PC-9 (cell line): ENCODE results near the gene TMTC2. TPM values are rescaled to one million over a fixed set of nuclear protein-coding genes. Genes with fewer than 3 reads are reported as not detected.

Experiments used
- BruUV-seq: library from RNA; stranded (reverse); fragments of 400-500 nt; replicated peaks from 2 replicates; lab custom pipeline; 2021; lab: Mats Ljungman, UMichigan
- CTCF ChIA-PET: fragments of 300-600 bp; sonication (Branson Sonifier 250); formaldehyde crosslinking; loops from one replicate; lab custom pipeline; 2022; ENCODE audit warnings: antibody characterized with exemption; lab: Charles Lee
- POLR2A ChIA-PET: fragments of 300-600 bp; sonication (Branson Sonifier 250); formaldehyde crosslinking; loops from one replicate; lab custom pipeline; 2022; ENCODE audit warnings: antibody characterized with exemption; ENCODE audit not compliant: unreplicated experiment; lab: Charles Lee
- DNase-seq, 2 experiments: peaks; one replicate each; pipeline versions ENCODE4 v3.0.0 to v3.0.0-alpha.2; 2015 to 2022; ENCODE audit warnings: mixed read lengths in 1 of 2
- H2AFZ ChIP-seq: fragments of 200-600 bp; sonication (generic); 2 replicates; pipeline ENCODE4 v1.8.1; 2017; ENCODE audit warnings: antibody characterized with exemption
- H3F3A ChIP-seq: fragments of 200-600 bp; sonication (generic); 2 replicates; pipeline ENCODE4 v1.8.1; 2017; ENCODE audit warnings: antibody characterized with exemption, mild to moderate bottlenecking, low read depth; ENCODE audit not compliant: insufficient read depth
- H3K27ac ChIP-seq: fragments of 200-600 bp; sonication (generic); 2 replicates; pipeline ENCODE4 v1.6.1; 2016; ENCODE audit warnings: mixed run types
- H3K27me3 ChIP-seq: fragments of 200-600 bp; sonication (generic); 2 replicates; pipeline ENCODE4 v1.6.1; 2016; ENCODE audit warnings: low read depth, mixed run types; ENCODE audit not compliant: insufficient read depth
- H3K36me3 ChIP-seq: fragments of 200-600 bp; sonication (generic); 2 replicates; pipeline ENCODE4 v1.6.1; 2016; ENCODE audit warnings: low read depth, mixed run types
- H3K4me1 ChIP-seq: fragments of 200-600 bp; sonication (generic); replicated peaks from 2 replicates; pipeline ENCODE4 v1.6.1; 2016; ENCODE audit warnings: mixed run types; ENCODE audit not compliant: insufficient read depth
- H3K4me2 ChIP-seq: fragments of 200-600 bp; sonication (generic); 2 replicates; pipeline ENCODE4 v1.6.1; 2017; ENCODE audit warnings: mixed run types
- H3K4me3 ChIP-seq: fragments of 200-600 bp; sonication (generic); 2 replicates; pipeline ENCODE4 v1.6.1; 2016; ENCODE audit warnings: mixed run types
- H3K79me2 ChIP-seq: fragments of 200-600 bp; sonication (generic); 2 replicates; pipeline ENCODE4 v1.6.1; 2017; ENCODE audit warnings: low read depth, mixed run types
- H3K9me2 ChIP-seq: fragments of 200-600 bp; sonication (generic); 2 replicates; pipeline ENCODE4 v1.8.1; 2017; ENCODE audit warnings: mild to moderate bottlenecking; ENCODE audit not compliant: insufficient read depth
- H3K9me3 ChIP-seq: fragments of 200-600 bp; sonication (generic); 2 replicates; pipeline ENCODE4 v1.8.1; 2016; ENCODE audit warnings: low read depth; ENCODE audit not compliant: insufficient read depth
- H4K20me1 ChIP-seq: fragments of 200-600 bp; sonication (generic); 2 replicates; pipeline ENCODE4 v1.8.1; 2017; ENCODE audit not compliant: insufficient read depth
- EZH2 ChIP-seq: fragments of 200-600 bp; sonication (generic); IDR thresholded peaks from 2 replicates; pipeline ENCODE4 v1.8.0; 2017; ENCODE audit warnings: antibody characterized with exemption, low read depth
- intact Hi-C: fragments of 100-400 bp; cut with micrococcal nuclease; formaldehyde crosslinking; loops from one replicate; pipeline ENCODE4 v1.10.0; 2022; ENCODE audit not compliant: unreplicated experiment
- total RNA-seq: library from RNA; stranded (reverse); gene quantifications from 2 replicates; pipeline ENCODE4 v1.2.3, GENCODE V29; 2021
- TF ChIP-seq, protein P1 (sequence below): fragments of 200-600 bp; sonication (generic); conservative IDR thresholded peaks from 2 replicates; pipeline ENCODE4 v1.6.1; 2017; ENCODE audit warnings: mixed run types, antibody characterized with exemption, mild to moderate bottlenecking, moderate library complexity

Gene TMTC2
- total RNA-seq, 1 experiment from 2014 or later = 8.6 TPM

DNA sequence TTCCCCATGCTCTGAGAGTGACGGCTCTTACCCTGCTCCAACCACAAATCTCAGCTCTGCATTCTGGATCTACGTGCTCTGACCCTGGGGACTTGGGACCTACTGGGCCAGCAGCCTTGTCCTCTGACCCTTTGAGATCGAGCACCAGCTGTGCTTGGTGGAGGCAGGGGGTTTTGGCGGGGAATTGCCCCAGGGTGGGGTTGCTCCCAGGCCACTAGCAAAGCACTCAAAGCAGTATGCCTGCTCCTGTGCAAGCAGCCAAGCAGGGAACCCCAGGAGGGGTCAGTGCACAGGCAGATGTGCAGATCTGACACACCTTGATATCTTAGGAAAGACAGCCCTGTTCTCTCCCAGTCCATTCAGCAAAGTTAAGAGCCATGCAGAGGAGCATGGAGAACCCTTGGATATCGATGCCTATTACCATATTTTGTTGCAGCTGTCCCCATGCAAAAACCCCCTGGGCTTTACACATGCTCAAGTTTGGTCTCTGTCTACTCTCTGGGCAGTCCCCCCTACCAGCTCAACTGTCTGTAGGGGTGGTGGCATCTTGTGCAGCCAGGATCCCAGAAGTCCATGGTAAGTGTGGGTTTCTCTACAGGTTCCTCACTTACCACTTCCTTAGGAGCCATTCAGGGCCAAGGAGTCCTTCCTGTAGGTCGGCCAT lies 319.0 kb downstream of the TMTC2 start:
- Histone ChIP-seq H3F3A (no peaks in the 10 kb centered on the region), H3K36me3 (no peaks in the 10 kb centered on the region), H3K4me2 (no peak overlapping the region), H3K27me3 (no peaks in the 10 kb centered on the region), H4K20me1 (no peaks in the 10 kb centered on the region; the same call in 1 of the 2 replicates), H2AFZ (no peak overlapping the region), H3K79me2 (no peaks in the 10 kb centered on the region), H3K4me3 (no peak overlapping the region), H3K9me2 (no peaks in the 10 kb centered on the region), H3K4me1 (no peaks in the 10 kb centered on the region), H3K9me3 (no peaks in the 10 kb centered on the region), H3K27ac (no peak overlapping the region)
- POLR2A ChIA-PET = no interaction called here
- no peak for DNase-seq
- intact Hi-C loops = no loop called here
- no TSS peak for BruUV-seq
- CTCF ChIA-PET = no interaction called here
- TF ChIP-seq, protein P1, sequence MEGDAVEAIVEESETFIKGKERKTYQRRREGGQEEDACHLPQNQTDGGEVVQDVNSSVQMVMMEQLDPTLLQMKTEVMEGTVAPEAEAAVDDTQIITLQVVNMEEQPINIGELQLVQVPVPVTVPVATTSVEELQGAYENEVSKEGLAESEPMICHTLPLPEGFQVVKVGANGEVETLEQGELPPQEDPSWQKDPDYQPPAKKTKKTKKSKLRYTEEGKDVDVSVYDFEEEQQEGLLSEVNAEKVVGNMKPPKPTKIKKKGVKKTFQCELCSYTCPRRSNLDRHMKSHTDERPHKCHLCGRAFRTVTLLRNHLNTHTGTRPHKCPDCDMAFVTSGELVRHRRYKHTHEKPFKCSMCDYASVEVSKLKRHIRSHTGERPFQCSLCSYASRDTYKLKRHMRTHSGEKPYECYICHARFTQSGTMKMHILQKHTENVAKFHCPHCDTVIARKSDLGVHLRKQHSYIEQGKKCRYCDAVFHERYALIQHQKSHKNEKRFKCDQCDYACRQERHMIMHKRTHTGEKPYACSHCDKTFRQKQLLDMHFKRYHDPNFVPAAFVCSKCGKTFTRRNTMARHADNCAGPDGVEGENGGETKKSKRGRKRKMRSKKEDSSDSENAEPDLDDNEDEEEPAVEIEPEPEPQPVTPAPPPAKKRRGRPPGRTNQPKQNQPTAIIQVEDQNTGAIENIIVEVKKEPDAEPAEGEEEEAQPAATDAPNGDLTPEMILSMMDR = no peak
- TF ChIP-seq EZH2 = no peak

GRCh38 chr12:83008703-83009102 lies 322.0 kb downstream of the TMTC2 start:
- Histone ChIP-seq H3K9me2 (no peaks in the 10 kb centered on the region), H3K27ac (no peak overlapping the region), H2AFZ (no peak overlapping the region), H3K4me2 (no peak overlapping the region), H3K4me1 (no peaks in the 10 kb centered on the region), H3K36me3 (no peaks in the 10 kb centered on the region), H3F3A (no peaks in the 10 kb centered on the region), H3K27me3 (no peaks in the 10 kb centered on the region), H3K9me3 (no peaks in the 10 kb centered on the region), H3K79me2 (no peaks in the 10 kb centered on the region), H4K20me1 (no peaks in the 10 kb centered on the region), H3K4me3 (no peak overlapping the region)
- DNase-seq = no peak
- POLR2A ChIA-PET = no interaction called here
- CTCF ChIA-PET = no interaction called here
- TF ChIP-seq, protein P1 = no peak
- no peak for TF ChIP-seq EZH2
- no TSS peak for BruUV-seq
- intact Hi-C loops = no loop called here

GRCh38 chr12:83010169-83010804 lies 323.6 kb downstream of the TMTC2 start:
- intact Hi-C loops = no loop called here
- POLR2A ChIA-PET = no interaction called here
- Histone ChIP-seq H3K4me1 (peaks cover 2% of the 10 kb centered on the region; the same call in 1 of the 2 replicates), H3K27ac (no peak overlapping the region), H3K4me2 (no peak overlapping the region), H3K36me3 (no peaks in the 10 kb centered on the region), H3K9me2 (no peaks in the 10 kb centered on the region), H3K9me3 (no peaks in the 10 kb centered on the region), H2AFZ (no peak overlapping the region), H3K79me2 (no peaks in the 10 kb centered on the region), H3K27me3 (no peaks in the 10 kb centered on the region), H3F3A (peaks cover 2% of the 10 kb centered on the region; the same call in 1 of the 2 replicates), H3K4me3 (no peak overlapping the region), H4K20me1 (no peaks in the 10 kb centered on the region)
- DNase-seq = peak in 1 of 2 experiments; percentile 35
- BruUV-seq = no TSS peak
- CTCF ChIA-PET = no interaction called here
- TF ChIP-seq, protein P1 = no peak
- no peak for TF ChIP-seq EZH2
